Measurements from ENCODE around the gene TRIB2. TPM values are rescaled to one million over a fixed set of nuclear protein-coding genes. Genes with fewer than 3 reads are reported as not detected.

The TRIB2 gene
- total RNA-seq, 1 donor from 2014 or later: 90.9 TPM

DNA sequence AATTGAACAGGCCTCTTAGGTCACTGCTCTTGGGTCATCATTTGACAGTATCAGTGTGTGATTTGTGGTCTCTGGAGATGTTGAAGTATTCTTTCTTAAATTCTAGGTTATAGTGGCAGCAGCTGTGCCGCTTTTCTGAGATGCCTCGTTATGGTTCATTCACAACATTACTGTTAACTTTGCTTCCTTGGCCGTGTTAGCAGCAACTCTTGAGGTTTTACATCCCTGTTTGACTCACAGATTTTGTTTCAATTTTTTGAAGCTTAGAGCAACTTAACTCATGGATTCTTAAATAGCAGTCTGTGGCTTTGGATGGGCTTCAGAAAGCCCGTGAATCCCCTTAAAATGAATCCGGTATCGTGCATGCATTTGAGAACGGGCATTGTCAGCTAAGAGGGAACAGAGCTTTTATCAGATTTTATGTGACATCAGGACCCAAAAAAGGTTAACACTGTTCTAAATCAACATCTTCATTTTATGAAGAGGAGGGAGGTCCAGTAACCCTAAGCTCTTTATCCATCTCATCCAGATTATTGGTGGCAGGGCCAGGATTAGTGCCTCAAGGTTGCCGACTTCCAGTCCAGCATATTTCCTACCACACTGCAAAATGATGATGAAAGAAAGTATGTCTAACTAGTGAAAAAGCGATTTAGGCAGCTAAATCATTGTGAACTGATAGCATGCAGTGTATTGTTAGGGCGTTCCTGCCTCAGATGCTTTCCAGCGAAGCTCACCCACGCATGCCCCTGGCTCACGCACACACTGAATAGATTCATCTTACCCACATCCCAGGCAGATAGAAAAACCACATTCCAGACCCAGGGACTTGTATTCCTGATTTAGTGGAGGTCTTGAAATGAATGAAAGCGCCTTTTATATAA, 5.1 kb downstream of the TRIB2 start:
- peak overlapping the region; percentile 46 for H3K27ac Mint-ChIP-seq
- TF ChIP-seq, protein P1, sequence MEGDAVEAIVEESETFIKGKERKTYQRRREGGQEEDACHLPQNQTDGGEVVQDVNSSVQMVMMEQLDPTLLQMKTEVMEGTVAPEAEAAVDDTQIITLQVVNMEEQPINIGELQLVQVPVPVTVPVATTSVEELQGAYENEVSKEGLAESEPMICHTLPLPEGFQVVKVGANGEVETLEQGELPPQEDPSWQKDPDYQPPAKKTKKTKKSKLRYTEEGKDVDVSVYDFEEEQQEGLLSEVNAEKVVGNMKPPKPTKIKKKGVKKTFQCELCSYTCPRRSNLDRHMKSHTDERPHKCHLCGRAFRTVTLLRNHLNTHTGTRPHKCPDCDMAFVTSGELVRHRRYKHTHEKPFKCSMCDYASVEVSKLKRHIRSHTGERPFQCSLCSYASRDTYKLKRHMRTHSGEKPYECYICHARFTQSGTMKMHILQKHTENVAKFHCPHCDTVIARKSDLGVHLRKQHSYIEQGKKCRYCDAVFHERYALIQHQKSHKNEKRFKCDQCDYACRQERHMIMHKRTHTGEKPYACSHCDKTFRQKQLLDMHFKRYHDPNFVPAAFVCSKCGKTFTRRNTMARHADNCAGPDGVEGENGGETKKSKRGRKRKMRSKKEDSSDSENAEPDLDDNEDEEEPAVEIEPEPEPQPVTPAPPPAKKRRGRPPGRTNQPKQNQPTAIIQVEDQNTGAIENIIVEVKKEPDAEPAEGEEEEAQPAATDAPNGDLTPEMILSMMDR (conservative IDR thresholded peaks at IDR 0.05): no peak
- no peak for DNase-seq (ENCODE audit: extremely low spot score, unreplicated experiment)
- no peaks in the 10 kb centered on the region for H3K9me3 Mint-ChIP-seq
- peak overlapping the region; percentile 98 for H3K4me3 Mint-ChIP-seq
- H3K36me3 Mint-ChIP-seq: peaks cover 43% of the 10 kb centered on the region
- H3K27me3 Mint-ChIP-seq: no peaks in the 10 kb centered on the region
- H3K4me1 Mint-ChIP-seq (ENCODE audit: unreplicated experiment): peaks cover 51% of the 10 kb centered on the region

DNA sequence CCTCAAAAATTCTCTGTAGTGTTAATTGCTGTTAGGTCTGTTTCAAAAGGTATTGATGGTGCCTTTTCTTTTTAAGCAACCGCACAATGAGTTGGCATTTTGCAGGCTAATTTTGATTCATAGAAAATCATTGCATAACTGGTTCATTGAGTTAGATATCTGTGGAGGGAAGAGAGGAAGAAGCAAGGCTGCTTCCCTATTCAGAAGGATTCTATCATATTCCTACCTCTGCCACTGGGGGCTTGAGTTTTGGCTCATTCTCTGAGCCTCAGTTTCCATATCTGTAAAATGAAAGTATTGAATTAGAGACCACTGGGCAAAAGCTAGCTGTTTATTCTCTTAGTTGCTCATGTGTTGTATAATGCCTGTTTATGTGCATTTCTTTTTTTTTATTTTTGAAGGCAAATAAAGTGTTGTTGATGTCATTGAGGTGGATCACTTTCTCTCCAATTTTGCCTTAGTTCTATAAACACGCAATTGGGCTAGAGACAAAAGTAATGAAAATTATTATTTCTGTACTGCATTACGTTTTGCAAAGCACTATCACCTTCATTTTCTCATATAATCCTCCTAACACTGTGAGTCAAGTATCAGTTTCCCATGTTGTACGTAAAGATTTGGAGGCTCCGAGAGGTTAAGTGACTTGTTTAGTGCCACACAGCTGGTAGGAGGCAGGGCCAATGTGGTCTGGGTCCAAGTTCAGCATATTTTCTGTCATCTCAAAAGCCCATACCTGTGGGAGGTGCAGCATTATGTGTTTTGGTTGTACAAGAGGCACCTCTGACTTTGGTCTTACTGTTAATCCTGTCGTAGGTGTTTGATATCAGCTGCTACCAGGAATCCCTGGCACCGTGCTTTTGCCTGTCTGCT, 5.9 kb downstream of the TRIB2 start:
- peak overlapping the region; percentile 98 for H3K4me3 Mint-ChIP-seq
- H3K4me1 Mint-ChIP-seq (ENCODE audit: unreplicated experiment): peaks cover 57% of the 10 kb centered on the region
- DNase-seq (ENCODE audit: extremely low spot score, unreplicated experiment): no peak
- TF ChIP-seq, protein P1 (conservative IDR thresholded peaks at IDR 0.05): peak; percentile 67
- H3K27ac Mint-ChIP-seq: no peak overlapping the region
- H3K36me3 Mint-ChIP-seq: peaks cover 43% of the 10 kb centered on the region
- no peaks in the 10 kb centered on the region for H3K27me3 Mint-ChIP-seq
- no peaks in the 10 kb centered on the region for H3K9me3 Mint-ChIP-seq

DNA sequence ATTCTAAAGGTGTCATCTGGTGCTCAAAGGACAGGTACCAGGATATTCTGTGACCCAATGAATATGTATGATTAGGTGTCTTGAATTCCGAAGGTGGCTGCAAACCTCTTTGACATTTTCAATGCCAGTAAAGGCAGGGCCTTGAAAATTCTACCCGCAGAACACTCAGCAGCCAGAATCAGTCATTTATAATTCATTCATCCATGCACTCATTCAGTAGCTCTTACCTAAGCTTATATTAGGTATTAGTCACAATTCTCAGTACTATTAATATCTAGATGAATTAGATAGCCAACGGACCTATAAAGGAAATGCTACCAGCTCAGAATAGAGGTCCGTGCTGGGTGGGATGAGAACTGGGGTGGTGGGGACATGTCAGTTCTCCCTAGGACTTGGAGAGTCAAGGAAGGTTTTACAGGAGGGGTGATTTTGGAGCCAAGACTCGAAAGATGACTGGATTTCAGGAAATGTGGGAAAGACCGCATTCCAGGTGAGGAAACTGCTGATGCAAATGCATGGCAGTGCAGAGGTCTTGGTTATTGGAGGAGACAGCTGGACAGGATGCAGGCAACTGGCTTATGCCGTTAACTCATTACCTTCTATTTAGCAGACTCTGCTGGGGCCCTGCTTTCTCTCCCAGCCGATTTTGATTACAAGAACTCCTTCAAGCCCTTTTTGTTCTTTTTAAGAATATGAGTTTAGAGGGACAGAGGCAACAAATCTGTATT, 7.2 kb downstream of the TRIB2 start:
- TF ChIP-seq, protein P1 (conservative IDR thresholded peaks at IDR 0.05): no peak
- H3K4me3 Mint-ChIP-seq: no peak overlapping the region

DNA sequence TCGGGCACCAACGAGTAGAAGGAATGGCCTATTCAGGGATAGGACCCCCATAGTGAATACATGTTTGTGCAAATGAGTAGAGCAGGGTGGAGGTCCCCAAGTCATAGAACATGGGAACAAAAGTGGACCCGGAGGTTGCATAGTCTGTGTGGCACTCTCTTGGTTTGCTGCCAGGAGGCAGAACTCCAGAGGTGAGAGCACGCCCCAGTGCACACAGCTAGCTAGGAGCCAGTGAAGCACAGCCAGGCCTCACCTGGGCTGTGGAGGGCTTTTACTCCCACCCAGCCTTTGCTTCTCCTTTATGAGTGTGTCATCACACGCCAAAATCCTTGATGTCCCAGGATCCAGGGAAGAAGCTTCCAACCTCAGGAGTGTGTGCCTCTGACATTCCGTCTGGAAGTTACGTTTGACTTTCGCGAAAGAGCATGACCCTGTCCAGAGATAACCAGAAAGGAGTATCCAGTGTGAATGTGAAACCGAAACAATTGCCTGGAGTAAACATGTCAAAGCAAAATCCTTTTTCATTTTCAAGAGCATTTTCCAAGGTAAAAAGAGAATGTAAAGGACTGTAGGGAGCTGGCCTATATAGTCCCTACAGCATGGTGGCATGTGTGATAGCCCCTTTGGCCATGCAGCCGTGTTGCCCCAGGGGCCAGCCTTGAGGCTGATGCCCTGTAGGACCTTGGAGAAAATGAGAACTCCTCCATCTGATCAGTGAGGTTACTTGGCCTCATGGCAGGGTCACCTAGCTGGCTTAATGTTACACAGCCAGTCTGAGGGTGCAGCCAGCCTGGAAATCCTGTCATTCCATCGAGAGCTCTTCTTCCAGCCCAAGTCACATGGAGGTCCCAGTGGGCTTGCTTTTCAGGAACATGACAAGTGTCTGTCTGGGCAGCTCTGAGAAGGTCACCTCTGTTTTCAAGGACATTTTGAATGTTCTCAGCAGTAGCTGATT, 8.8 kb downstream of the TRIB2 start:
- TF ChIP-seq, protein P1 (conservative IDR thresholded peaks at IDR 0.05): no peak
- Mint-ChIP-seq H3K4me3 (no peak overlapping the region), H3K27me3 (no peaks in the 10 kb centered on the region), H3K27ac (peak overlapping the region; percentile 46), H3K4me1 (ENCODE audit: unreplicated experiment) (peaks cover 64% of the 10 kb centered on the region), H3K9me3 (no peaks in the 10 kb centered on the region), H3K36me3 (peaks cover 64% of the 10 kb centered on the region)
- no peak for DNase-seq (ENCODE audit: extremely low spot score, unreplicated experiment)

More for the DNA sequence above, 7.2 kb downstream of the TRIB2 start:
- Mint-ChIP-seq H3K4me1 (ENCODE audit: unreplicated experiment) (peaks cover 64% of the 10 kb centered on the region), H3K36me3 (peaks cover 52% of the 10 kb centered on the region), H3K27me3 (no peaks in the 10 kb centered on the region), H3K9me3 (no peaks in the 10 kb centered on the region), H3K27ac (no peak overlapping the region)
- no peak for DNase-seq (ENCODE audit: extremely low spot score, unreplicated experiment)

All from type B pancreatic cell (in vitro differentiated cells).